ENCODE results near the gene APOB.

- TF ChIP-seq POLR2A (IDR thresholded peaks at IDR 0.05; ENCODE audit: low read length), result no peak
- no peak for TF ChIP-seq GATA1 (IDR thresholded peaks at IDR 0.05; ENCODE audit: low read depth, low read length)
Measured at GRCh38 chr2:20983844-20984243, 60.0 kb downstream of the APOB start.
